Effector memory CD4-positive, alpha-beta T cell (primary cell): Measurements from ENCODE around the gene ISCU.
A peak's percentile ranks its signal among the peaks of the same experiment; 100 is the strongest.

Experiments used
- DNase-seq, 3 donors: peaks; one replicate each; pipeline ENCODE4 v3.0.0-alpha.2; 2020
- H3K27ac ChIP-seq: 2 replicates; pipeline ENCODE4 v1.7.0; 2013; ENCODE audit warnings: mild to moderate bottlenecking, low read length, moderate library complexity; ENCODE audit not compliant: insufficient read depth, poor library complexity, severe bottlenecking
- H3K27me3 ChIP-seq: replicated peaks from 2 replicates; pipeline ENCODE4 v1.7.0; 2013; ENCODE audit warnings: mild to moderate bottlenecking, low read length; ENCODE audit not compliant: insufficient read depth, control insufficient read depth, poor library complexity, severe bottlenecking
- H3K36me3 ChIP-seq: 2 replicates; pipeline ENCODE4 v1.7.0; 2013; ENCODE audit warnings: mild to moderate bottlenecking, low read length, moderate library complexity; ENCODE audit not compliant: control insufficient read depth, insufficient read depth
- H3K4me1 ChIP-seq: 2 replicates; pipeline ENCODE4 v1.7.0; 2013; ENCODE audit warnings: low read length, mild to moderate bottlenecking; ENCODE audit not compliant: control insufficient read depth, insufficient read depth, poor library complexity, severe bottlenecking
- H3K4me3 ChIP-seq: 2 replicates; pipeline ENCODE4 v1.7.0; 2013; ENCODE audit warnings: low read length, low read depth, mild to moderate bottlenecking; ENCODE audit not compliant: insufficient read depth, poor library complexity, severe bottlenecking
- H3K9me3 ChIP-seq: 2 replicates; pipeline ENCODE4 v1.7.0; 2013; ENCODE audit warnings: mild to moderate bottlenecking, low read length, moderate library complexity; ENCODE audit not compliant: control insufficient read depth

Gene ISCU

GRCh38 chr12:108611884-108612415, 49.6 kb downstream of the ISCU start:
- peak; percentile 24 to 38 (median 36) for DNase-seq
- no peaks in the 10 kb centered on the region for H3K36me3 ChIP-seq
- H3K27ac ChIP-seq: no peak overlapping the region
- no peaks in the 10 kb centered on the region for H3K27me3 ChIP-seq
- H3K4me3 ChIP-seq: no peak overlapping the region
- H3K9me3 ChIP-seq: no peaks in the 10 kb centered on the region
- H3K4me1 ChIP-seq: peaks cover 6% of the 10 kb centered on the region

GRCh38 chr12:108612788-108613282, 50.4 kb downstream of the ISCU start:
- Histone ChIP-seq H3K27me3 (no peaks in the 10 kb centered on the region), H3K9me3 (no peaks in the 10 kb centered on the region), H3K4me3 (no peak overlapping the region), H3K36me3 (no peaks in the 10 kb centered on the region), H3K27ac (no peak overlapping the region), H3K4me1 (peaks cover 15% of the 10 kb centered on the region)
- DNase-seq: no peak

GRCh38 chr12:108613548-108613947, 51.2 kb downstream of the ISCU start:
- H3K4me3 ChIP-seq: no peak overlapping the region

GRCh38 chr12:108614041-108614440, 51.6 kb downstream of the ISCU start:
- DNase-seq: no peak
- peaks cover 23% of the 10 kb centered on the region for H3K4me1 ChIP-seq
- no peaks in the 10 kb centered on the region for H3K9me3 ChIP-seq
- H3K4me3 ChIP-seq: no peak overlapping the region
- no peaks in the 10 kb centered on the region for H3K27me3 ChIP-seq
- H3K27ac ChIP-seq: no peak overlapping the region
- no peaks in the 10 kb centered on the region for H3K36me3 ChIP-seq

More at GRCh38 chr12:108613548-108613947, 51.2 kb downstream of the ISCU start:
- no peak overlapping the region for H3K27ac ChIP-seq
- no peaks in the 10 kb centered on the region for H3K9me3 ChIP-seq
- H3K27me3 ChIP-seq: no peaks in the 10 kb centered on the region
- no peaks in the 10 kb centered on the region for H3K36me3 ChIP-seq
- DNase-seq: no peak
- peaks cover 20% of the 10 kb centered on the region for H3K4me1 ChIP-seq

- DNase-seq: no peak
- peaks cover 23% of the 10 kb centered on the region for H3K4me1 ChIP-seq
- H3K9me3 ChIP-seq: no peaks in the 10 kb centered on the region
- H3K27ac ChIP-seq: no peak overlapping the region
- H3K36me3 ChIP-seq: peaks cover 1% of the 10 kb centered on the region
- H3K4me3 ChIP-seq: no peak overlapping the region
- H3K27me3 ChIP-seq: no peaks in the 10 kb centered on the region
Measured at GRCh38 chr12:108614639-108615038, 52.2 kb downstream of the ISCU start.

- DNase-seq: no peak
- H3K27ac ChIP-seq: peak overlapping the region; percentile 82
Measured at GRCh38 chr12:108615918-108616317, 53.5 kb downstream of the ISCU start.

GRCh38 chr12:108616359-108616758, 54.0 kb downstream of the ISCU start:
- no peak for DNase-seq
- Histone ChIP-seq H3K36me3 (peaks cover 10% of the 10 kb centered on the region), H3K4me3 (no peak overlapping the region), H3K4me1 (peaks cover 23% of the 10 kb centered on the region), H3K27me3 (no peaks in the 10 kb centered on the region), H3K27ac (peak overlapping the region; percentile 82), H3K9me3 (no peaks in the 10 kb centered on the region)

More at GRCh38 chr12:108615918-108616317, 53.5 kb downstream of the ISCU start:
- H3K27me3 ChIP-seq: no peaks in the 10 kb centered on the region
- peaks cover 23% of the 10 kb centered on the region for H3K4me1 ChIP-seq
- no peak overlapping the region for H3K4me3 ChIP-seq
- peaks cover 10% of the 10 kb centered on the region for H3K36me3 ChIP-seq
- no peaks in the 10 kb centered on the region for H3K9me3 ChIP-seq

- no peaks in the 10 kb centered on the region for H3K9me3 ChIP-seq
- H3K27ac ChIP-seq: peak overlapping the region; percentile 82
- no peaks in the 10 kb centered on the region for H3K27me3 ChIP-seq
- H3K36me3 ChIP-seq: peaks cover 19% of the 10 kb centered on the region
- peaks cover 24% of the 10 kb centered on the region for H3K4me1 ChIP-seq
- H3K4me3 ChIP-seq: no peak overlapping the region
- peak; percentile 75 to 84 (median 81) for DNase-seq
Measured at GRCh38 chr12:108616941-108617858, 54.8 kb downstream of the ISCU start.

- peak; percentile 56 to 71 (median 64) for DNase-seq
- Histone ChIP-seq H3K36me3 (peaks cover 30% of the 10 kb centered on the region), H3K4me3 (no peak overlapping the region), H3K9me3 (no peaks in the 10 kb centered on the region), H3K27ac (peak overlapping the region; percentile 82), H3K27me3 (no peaks in the 10 kb centered on the region), H3K4me1 (peaks cover 36% of the 10 kb centered on the region)
Measured at GRCh38 chr12:108618079-108618952, 55.9 kb downstream of the ISCU start.
